ENCODE measurements around the gene NCK1. TPM values are rescaled to one million over a fixed set of nuclear protein-coding genes. Genes with fewer than 3 reads are reported as not detected.
"Not testable (repeated sequence)": the region's sequence is repeated elsewhere in the genome, so short reads cannot be mapped to it uniquely, and the experiment has no call there.

Gene NCK1
- total RNA-seq, 1 donor from 2014 or later: 24.9 TPM

- H3K4me1 Mint-ChIP-seq: peaks cover 3% of the 10 kb centered on the region
- no peak overlapping the region for H3K27ac Mint-ChIP-seq (ENCODE audit: unreplicated experiment)
- peaks cover 5% of the 10 kb centered on the region for H3K9me3 Mint-ChIP-seq
- DNase-seq (ENCODE audit: low read depth, low spot score): no peak
- peaks cover 11% of the 10 kb centered on the region for H3K36me3 Mint-ChIP-seq (ENCODE audit: low read depth)
- H3K27me3 Mint-ChIP-seq (ENCODE audit: low read depth): no peaks in the 10 kb centered on the region
- no peak for TF ChIP-seq CTCF (conservative IDR thresholded peaks at IDR 0.05)
- no peak overlapping the region for H3K4me3 Mint-ChIP-seq
These were observed 122.8 kb downstream of the NCK1 start for GRCh38 chr3:136984837-136985236.

GRCh38 chr3:136987398-136987980, 125.5 kb downstream of the NCK1 start:
- peaks cover 11% of the 10 kb centered on the region for H3K36me3 Mint-ChIP-seq (ENCODE audit: low read depth)
- not testable (repeated sequence) for H3K9me3 Mint-ChIP-seq; H3K4me3 Mint-ChIP-seq; H3K4me1 Mint-ChIP-seq; H3K27me3 Mint-ChIP-seq (ENCODE audit: low read depth); DNase-seq (ENCODE audit: low read depth, low spot score); H3K27ac Mint-ChIP-seq (ENCODE audit: unreplicated experiment)

DNA sequence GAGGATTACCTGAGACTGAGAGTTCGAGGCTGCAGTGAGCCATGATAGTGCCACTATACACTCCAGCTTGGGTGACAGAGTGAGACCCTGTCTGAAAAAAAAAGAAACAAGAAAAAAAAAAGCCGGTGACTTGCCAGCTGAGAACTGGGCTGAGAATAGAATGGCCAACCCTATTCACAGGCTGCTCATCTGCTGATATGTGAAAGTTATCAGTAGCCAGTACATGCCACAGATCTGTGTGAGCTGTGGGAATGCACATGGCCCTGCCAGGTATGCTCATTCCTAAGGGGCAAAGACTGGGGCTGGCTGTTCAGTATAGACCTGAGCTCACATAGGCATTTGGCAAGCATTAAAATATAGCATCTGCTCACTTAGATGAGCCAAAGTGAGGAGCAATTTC, 126.6 kb downstream of the NCK1 start:
- H3K27ac Mint-ChIP-seq (ENCODE audit: unreplicated experiment): no peak overlapping the region
- peaks cover 3% of the 10 kb centered on the region for H3K4me1 Mint-ChIP-seq
- no peaks in the 10 kb centered on the region for H3K27me3 Mint-ChIP-seq (ENCODE audit: low read depth)
- H3K4me3 Mint-ChIP-seq: no peak overlapping the region
- peaks cover 5% of the 10 kb centered on the region for H3K9me3 Mint-ChIP-seq
- no peak for TF ChIP-seq CTCF (conservative IDR thresholded peaks at IDR 0.05)
- H3K36me3 Mint-ChIP-seq (ENCODE audit: low read depth): peaks cover 11% of the 10 kb centered on the region
- DNase-seq (ENCODE audit: low read depth, low spot score): no peak

DNA sequence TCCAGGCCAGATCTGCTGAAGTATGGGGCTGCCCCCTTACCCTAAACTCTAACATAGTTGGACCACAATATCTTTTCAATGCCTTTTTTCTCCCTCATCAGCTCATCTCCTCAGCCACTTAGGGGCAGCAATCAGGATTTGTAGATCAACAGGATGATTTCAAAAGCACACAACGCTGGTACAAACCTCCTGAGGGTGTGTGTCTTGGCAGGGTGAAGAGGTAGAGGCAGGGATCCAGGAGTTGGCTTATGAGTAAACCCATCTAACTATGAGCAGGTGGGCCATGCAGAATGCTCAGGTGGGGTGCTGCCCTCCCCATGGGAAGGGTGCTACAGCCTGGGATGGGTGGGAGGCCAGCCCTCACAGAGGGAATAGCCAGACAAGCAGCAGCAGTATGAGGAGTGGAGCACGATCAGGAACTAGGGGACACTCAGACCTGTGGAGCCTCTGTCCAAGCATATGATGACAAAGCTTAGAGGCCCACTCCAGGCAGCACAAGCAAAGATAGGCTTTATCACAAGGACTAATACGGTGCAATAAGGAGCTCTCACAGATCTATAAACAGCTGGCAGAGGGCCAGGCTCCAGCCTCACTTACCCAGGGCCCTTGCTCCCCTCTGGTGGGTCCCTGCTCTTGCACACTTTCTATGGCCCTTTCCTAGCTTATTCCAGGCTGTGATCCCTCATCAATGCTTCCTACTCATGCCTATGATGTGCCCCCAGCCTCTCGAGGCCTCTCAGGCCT, 127.9 kb downstream of the NCK1 start:
- TF ChIP-seq CTCF (conservative IDR thresholded peaks at IDR 0.05): no peak
- DNase-seq (ENCODE audit: low read depth, low spot score): no peak
- no peaks in the 10 kb centered on the region for H3K27me3 Mint-ChIP-seq (ENCODE audit: low read depth)
- H3K27ac Mint-ChIP-seq (ENCODE audit: unreplicated experiment): peak overlapping the region; percentile 16
- peaks cover 3% of the 10 kb centered on the region for H3K4me1 Mint-ChIP-seq
- H3K9me3 Mint-ChIP-seq: peaks cover 5% of the 10 kb centered on the region
- H3K4me3 Mint-ChIP-seq: no peak overlapping the region
- peaks cover 8% of the 10 kb centered on the region for H3K36me3 Mint-ChIP-seq (ENCODE audit: low read depth)

GRCh38 chr3:136990826-136991225, 128.8 kb downstream of the NCK1 start:
- Mint-ChIP-seq H3K4me1 (peaks cover 3% of the 10 kb centered on the region), H3K4me3 (no peak overlapping the region), H3K9me3 (peaks cover 5% of the 10 kb centered on the region), H3K36me3 (ENCODE audit: low read depth) (peaks cover 8% of the 10 kb centered on the region), H3K27me3 (ENCODE audit: low read depth) (no peaks in the 10 kb centered on the region), H3K27ac (ENCODE audit: unreplicated experiment) (no peak overlapping the region)
- no peak for TF ChIP-seq CTCF (conservative IDR thresholded peaks at IDR 0.05)
- no peak for DNase-seq (ENCODE audit: low read depth, low spot score)

- Mint-ChIP-seq H3K4me1 (no peaks in the 10 kb centered on the region), H3K27ac (ENCODE audit: unreplicated experiment) (no peak overlapping the region), H3K4me3 (no peak overlapping the region), H3K9me3 (peaks cover 2% of the 10 kb centered on the region), H3K27me3 (ENCODE audit: low read depth) (no peaks in the 10 kb centered on the region), H3K36me3 (ENCODE audit: low read depth) (peaks cover 2% of the 10 kb centered on the region)
- no peak for TF ChIP-seq CTCF (conservative IDR thresholded peaks at IDR 0.05)
- no peak for DNase-seq (ENCODE audit: low read depth, low spot score)
These were observed 130.1 kb downstream of the NCK1 start for GRCh38 chr3:136992115-136992514.
